ENCODE results near the gene RNASE1. TPM values are rescaled to one million over a fixed set of nuclear protein-coding genes. Genes with fewer than 3 reads are reported as not detected.
"Not testable (repeated sequence)": the region's sequence is repeated elsewhere in the genome, so short reads cannot be mapped to it uniquely, and the experiment has no call there.

RNASE1 gene
- total and polyA plus RNA-seq, 3 experiments from 2014 or later, result 3.5 to 4.3 TPM; not detected in 1

- H3K4me1 Mint-ChIP-seq; H3K36me3 Mint-ChIP-seq; H3K27ac Mint-ChIP-seq; H3K27ac ChIP-seq (ENCODE audit: low read depth, low read length); POLR2A ChIA-PET; DNase-seq; H3K9me3 Mint-ChIP-seq; H3K4me1 ChIP-seq (ENCODE audit: insufficient read depth, low read length); H3K27me3 ChIP-seq (ENCODE audit: insufficient read depth, low read length, poor library complexity, severe bottlenecking); CTCF ChIA-PET; H3K36me3 ChIP-seq (ENCODE audit: insufficient read depth, low read length); H3K4me3 Mint-ChIP-seq; H3K4me3 ChIP-seq (ENCODE audit: low read length); H3K9me3 ChIP-seq (ENCODE audit: low read length): not testable (repeated sequence)
- H3K27me3 Mint-ChIP-seq, result peaks cover 6 to 19% of the 10 kb centered on the region in 2 donors
These were observed 13.3 kb upstream of the RNASE1 start for GRCh38 chr14:20815946-20816345.

DNA sequence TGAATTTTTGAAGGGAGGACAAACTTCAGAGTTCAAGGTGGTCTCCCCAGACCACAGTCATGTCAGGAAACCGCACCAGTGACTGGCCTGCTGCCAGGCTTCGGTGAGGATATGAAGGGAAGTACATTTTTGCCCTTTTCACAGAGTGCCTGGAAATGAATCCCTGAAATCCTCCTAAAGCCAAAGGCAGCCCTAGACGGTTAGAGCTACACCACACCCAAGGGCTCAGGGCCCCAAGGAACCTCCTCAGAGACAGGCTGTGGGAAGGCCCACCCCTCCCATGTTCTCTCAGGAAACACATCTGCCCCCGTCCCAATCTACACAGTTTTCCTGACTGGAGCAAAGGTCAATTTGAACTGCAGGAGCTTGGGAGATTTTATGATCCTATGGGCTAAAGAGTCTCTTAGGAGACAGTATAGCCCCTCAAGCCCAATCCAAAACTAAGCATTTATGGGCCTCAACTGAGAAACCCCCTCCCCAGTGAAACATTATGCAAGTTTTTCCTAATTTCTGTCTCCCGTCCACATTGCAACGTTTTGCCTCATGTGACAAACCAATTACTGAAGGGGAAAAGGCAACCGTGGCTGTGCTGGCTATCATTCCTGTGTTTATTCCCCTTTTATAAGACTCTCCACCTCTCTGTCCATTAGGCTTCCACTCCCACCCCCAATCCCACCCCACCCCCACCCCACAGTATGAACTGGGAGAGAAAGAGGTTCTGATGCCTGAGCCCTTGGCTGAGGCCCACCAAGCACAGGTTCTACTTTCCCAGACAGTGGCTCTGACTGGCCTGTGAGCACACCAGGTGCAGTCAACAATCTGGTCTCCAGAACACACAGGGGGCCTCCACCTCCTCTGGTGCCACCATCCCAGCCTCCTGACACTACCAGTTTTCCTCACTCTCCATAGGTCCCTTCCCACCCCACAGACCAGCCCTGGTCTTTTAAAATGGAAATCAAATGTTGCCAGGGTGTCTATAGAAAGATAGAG, 9.6 kb upstream of the RNASE1 start:
- CTCF ChIA-PET, result interaction anchor here (1.1 kb wide), 1 partner anchor 8 kb away, joined by 4 read pairs; no protein-coding TSS in a partner anchor
- H3K27ac Mint-ChIP-seq, result peak overlapping the region in 1 of 8 donors; percentile 41

GRCh38 chr14:20809917-20810316, 7.3 kb upstream of the RNASE1 start:
- Mint-ChIP-seq H3K36me3 (no peaks in the 10 kb centered on the region), H3K27me3 (peaks cover 8 to 29% of the 10 kb centered on the region in 2 donors), H3K9me3 (no peaks in the 10 kb centered on the region), H3K4me3 (no peak overlapping the region), H3K27ac (no peak overlapping the region), H3K4me1 (no peaks in the 10 kb centered on the region)
- H3K36me3 ChIP-seq (ENCODE audit: insufficient read depth, low read length), result no peaks in the 10 kb centered on the region
- no peaks in the 10 kb centered on the region for H3K27me3 ChIP-seq (ENCODE audit: insufficient read depth, low read length, poor library complexity, severe bottlenecking)
- H3K4me1 ChIP-seq (ENCODE audit: insufficient read depth, low read length), result no peaks in the 10 kb centered on the region
- H3K4me3 ChIP-seq (ENCODE audit: low read length), result no peak overlapping the region
- CTCF ChIA-PET, result interaction anchor here (0.9 kb wide), 1 partner anchor 102 kb away, joined by 3 read pairs; no protein-coding TSS in a partner anchor
- no peak for DNase-seq
- POLR2A ChIA-PET, result no interaction called here
- no peaks in the 10 kb centered on the region for H3K9me3 ChIP-seq (ENCODE audit: low read length)
- H3K27ac ChIP-seq (ENCODE audit: low read depth, low read length), result no peak overlapping the region

More for the DNA sequence above, 9.6 kb upstream of the RNASE1 start:
- no peak for DNase-seq
- no peaks in the 10 kb centered on the region for H3K27me3 ChIP-seq (ENCODE audit: insufficient read depth, low read length, poor library complexity, severe bottlenecking)
- no peak overlapping the region for H3K4me3 ChIP-seq (ENCODE audit: low read length)
- H3K9me3 ChIP-seq (ENCODE audit: low read length), result no peaks in the 10 kb centered on the region
- Mint-ChIP-seq H3K4me1 (no peaks in the 10 kb centered on the region), H3K9me3 (no peaks in the 10 kb centered on the region), H3K4me3 (no peak overlapping the region), H3K27me3 (peaks cover 6 to 18% of the 10 kb centered on the region in 2 donors), H3K36me3 (no peaks in the 10 kb centered on the region)
- no peaks in the 10 kb centered on the region for H3K4me1 ChIP-seq (ENCODE audit: insufficient read depth, low read length)
- H3K36me3 ChIP-seq (ENCODE audit: insufficient read depth, low read length), result no peaks in the 10 kb centered on the region
- POLR2A ChIA-PET, result no interaction called here
- H3K27ac ChIP-seq (ENCODE audit: low read depth, low read length), result no peak overlapping the region

DNA sequence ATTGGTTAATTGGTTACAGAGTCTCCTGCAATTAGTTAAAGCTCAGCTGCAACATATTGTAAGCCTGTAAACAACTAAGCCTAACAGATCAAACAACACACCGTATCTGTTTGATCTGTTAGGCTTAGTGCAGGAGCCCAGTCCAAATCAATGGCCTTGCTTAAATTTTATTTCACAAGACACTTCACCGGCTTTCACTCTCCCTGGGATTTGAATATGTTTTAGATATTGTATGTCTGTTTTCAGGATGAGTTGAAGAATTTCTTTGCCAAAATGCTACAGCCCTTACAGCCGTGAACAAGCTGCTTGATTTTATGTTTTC, 5.5 kb upstream of the RNASE1 start:
- H3K27me3 Mint-ChIP-seq, result peaks cover 6 to 33% of the 10 kb centered on the region in 2 donors
- no peaks in the 10 kb centered on the region for H3K36me3 Mint-ChIP-seq
- H3K4me3 Mint-ChIP-seq, result no peak overlapping the region
- H3K27ac ChIP-seq (ENCODE audit: low read depth, low read length), result no peak overlapping the region
- H3K27me3 ChIP-seq (ENCODE audit: insufficient read depth, low read length, poor library complexity, severe bottlenecking), result no peaks in the 10 kb centered on the region
- POLR2A ChIA-PET, result no interaction called here
- H3K9me3 ChIP-seq (ENCODE audit: low read length), result no peaks in the 10 kb centered on the region
- H3K4me1 ChIP-seq (ENCODE audit: insufficient read depth, low read length), result no peaks in the 10 kb centered on the region
- no peaks in the 10 kb centered on the region for H3K4me1 Mint-ChIP-seq
- H3K9me3 Mint-ChIP-seq, result no peaks in the 10 kb centered on the region
- CTCF ChIA-PET, result no interaction called here
- H3K4me3 ChIP-seq (ENCODE audit: low read length), result no peak overlapping the region
- H3K27ac Mint-ChIP-seq, result no peak overlapping the region
- no peaks in the 10 kb centered on the region for H3K36me3 ChIP-seq (ENCODE audit: insufficient read depth, low read length)
- no peak for DNase-seq

DNA sequence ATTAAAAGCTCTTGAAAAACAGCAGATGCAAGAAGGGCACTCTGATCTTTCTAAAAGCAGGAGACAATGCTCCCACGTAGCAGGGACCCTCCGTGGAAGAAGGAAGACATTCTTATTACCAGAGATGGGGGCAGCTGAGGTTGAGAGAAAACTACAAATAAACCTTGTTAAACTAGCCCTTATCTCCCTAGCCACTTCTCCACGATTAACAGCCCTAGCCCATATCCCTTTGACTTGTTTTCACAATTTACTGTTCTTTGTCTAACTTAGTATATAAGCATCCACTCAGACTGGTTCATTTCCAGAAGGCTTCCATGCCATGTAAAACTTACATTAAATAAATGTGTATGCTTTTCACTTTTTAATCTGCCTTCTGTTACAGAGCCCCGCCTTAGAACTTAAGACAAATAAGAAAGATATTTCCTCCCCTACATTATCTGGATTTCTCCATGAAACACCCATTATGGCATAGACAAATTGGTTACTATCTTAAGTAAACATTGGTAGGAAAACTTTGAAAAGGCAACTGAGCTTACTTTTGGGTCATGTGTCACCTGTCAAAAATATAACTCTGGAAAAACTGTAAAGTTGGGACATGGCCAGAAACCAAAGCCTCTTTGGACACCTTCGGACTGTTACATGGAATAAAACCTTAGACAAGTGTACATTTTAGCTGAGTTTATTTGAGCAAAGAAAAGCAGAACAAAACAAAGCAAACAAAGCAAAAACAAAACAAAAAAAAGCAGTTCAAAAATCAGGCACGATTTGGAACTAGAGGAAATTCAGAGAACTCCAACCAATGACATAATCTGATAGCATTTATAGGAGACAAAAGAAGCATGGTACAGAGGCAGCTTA, 4.9 kb upstream of the RNASE1 start:
- Histone ChIP-seq H3K36me3 (ENCODE audit: insufficient read depth, low read length) (no peaks in the 10 kb centered on the region), H3K27ac (ENCODE audit: low read depth, low read length) (no peak overlapping the region), H3K4me3 (ENCODE audit: low read length) (no peak overlapping the region), H3K9me3 (ENCODE audit: low read length) (no peaks in the 10 kb centered on the region), H3K27me3 (ENCODE audit: insufficient read depth, low read length, poor library complexity, severe bottlenecking) (no peaks in the 10 kb centered on the region), H3K4me1 (ENCODE audit: insufficient read depth, low read length) (no peaks in the 10 kb centered on the region)
- DNase-seq, result no peak
- ChIA-PET CTCF (no interaction called here), POLR2A (no interaction called here)
- Mint-ChIP-seq H3K4me3 (no peak overlapping the region), H3K4me1 (no peaks in the 10 kb centered on the region), H3K9me3 (no peaks in the 10 kb centered on the region), H3K27ac (peak overlapping the region in 1 of 8 donors; percentile 1), H3K36me3 (no peaks in the 10 kb centered on the region), H3K27me3 (peaks cover 6 to 34% of the 10 kb centered on the region in 2 donors)

- H3K9me3 Mint-ChIP-seq, result no peaks in the 10 kb centered on the region
- H3K36me3 ChIP-seq (ENCODE audit: insufficient read depth, low read length), result no peaks in the 10 kb centered on the region
- H3K27me3 ChIP-seq (ENCODE audit: insufficient read depth, low read length, poor library complexity, severe bottlenecking), result no peaks in the 10 kb centered on the region
- H3K4me1 ChIP-seq (ENCODE audit: insufficient read depth, low read length), result no peaks in the 10 kb centered on the region
- H3K4me1 Mint-ChIP-seq, result no peaks in the 10 kb centered on the region
- no peak for DNase-seq
- no peak overlapping the region for H3K4me3 ChIP-seq (ENCODE audit: low read length)
- no peak overlapping the region for H3K27ac Mint-ChIP-seq
- POLR2A ChIA-PET, result no interaction called here
- no peak overlapping the region for H3K4me3 Mint-ChIP-seq
- peaks cover 7 to 48% of the 10 kb centered on the region in 2 donors for H3K27me3 Mint-ChIP-seq
- H3K36me3 Mint-ChIP-seq, result no peaks in the 10 kb centered on the region
- no peak overlapping the region for H3K27ac ChIP-seq (ENCODE audit: low read depth, low read length)
- CTCF ChIA-PET, result no interaction called here
- H3K9me3 ChIP-seq (ENCODE audit: low read length), result no peaks in the 10 kb centered on the region
These were observed 2.8 kb upstream of the RNASE1 start for GRCh38 chr14:20805485-20805884.

GRCh38 chr14:20803223-20803622, 579 bp upstream of the RNASE1 start:
- no peak overlapping the region for H3K27ac ChIP-seq (ENCODE audit: low read depth, low read length)
- Mint-ChIP-seq H3K27ac (no peak overlapping the region), H3K4me1 (no peaks in the 10 kb centered on the region), H3K4me3 (no peak overlapping the region), H3K9me3 (no peaks in the 10 kb centered on the region), H3K27me3 (peaks cover 7 to 52% of the 10 kb centered on the region in 2 donors), H3K36me3 (no peaks in the 10 kb centered on the region)
- CTCF ChIA-PET, result no interaction called here
- H3K4me3 ChIP-seq (ENCODE audit: low read length), result no peak overlapping the region
- H3K36me3 ChIP-seq (ENCODE audit: insufficient read depth, low read length), result no peaks in the 10 kb centered on the region
- POLR2A ChIA-PET, result no interaction called here
- H3K4me1 ChIP-seq (ENCODE audit: insufficient read depth, low read length), result no peaks in the 10 kb centered on the region
- H3K27me3 ChIP-seq (ENCODE audit: insufficient read depth, low read length, poor library complexity, severe bottlenecking), result no peaks in the 10 kb centered on the region
- no peaks in the 10 kb centered on the region for H3K9me3 ChIP-seq (ENCODE audit: low read length)
- DNase-seq, result no peak

DNA sequence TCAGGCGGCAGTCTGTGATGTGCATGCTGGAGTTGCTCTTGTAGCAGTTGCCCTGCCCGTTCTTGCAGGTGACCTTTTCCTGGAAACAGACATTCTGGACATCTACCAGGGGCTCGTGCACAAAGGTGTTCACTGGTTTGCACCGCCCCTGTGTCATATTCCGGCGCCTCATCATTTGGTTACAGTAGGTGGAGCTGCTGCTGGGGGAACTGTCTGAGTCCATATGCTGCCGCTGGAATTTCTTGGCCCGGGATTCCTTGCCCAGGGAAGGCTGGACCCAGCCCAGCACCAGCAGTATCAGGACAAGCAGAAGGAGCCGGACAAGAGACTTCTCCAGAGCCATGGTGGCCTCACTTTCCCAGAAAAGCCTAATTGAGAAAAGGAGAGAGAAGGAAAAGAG, 918 bp downstream of the RNASE1 start:
- H3K9me3 Mint-ChIP-seq, result no peaks in the 10 kb centered on the region
- ChIA-PET CTCF (no interaction called here), POLR2A (no interaction called here)
- H3K36me3 ChIP-seq (ENCODE audit: insufficient read depth, low read length), result no peaks in the 10 kb centered on the region
- no peak overlapping the region for H3K4me3 Mint-ChIP-seq
- H3K27me3 ChIP-seq (ENCODE audit: insufficient read depth, low read length, poor library complexity, severe bottlenecking), result no peaks in the 10 kb centered on the region
- no peaks in the 10 kb centered on the region for H3K9me3 ChIP-seq (ENCODE audit: low read length)
- no peaks in the 10 kb centered on the region for H3K4me1 Mint-ChIP-seq
- H3K36me3 Mint-ChIP-seq, result no peaks in the 10 kb centered on the region
- peak overlapping the region; percentile 43 for H3K27ac ChIP-seq (ENCODE audit: low read depth, low read length)
- no peaks in the 10 kb centered on the region for H3K4me1 ChIP-seq (ENCODE audit: insufficient read depth, low read length)
- peaks cover 7 to 55% of the 10 kb centered on the region in 2 donors for H3K27me3 Mint-ChIP-seq
- no peak overlapping the region for H3K27ac Mint-ChIP-seq
- DNase-seq, result no peak
- no peak overlapping the region for H3K4me3 ChIP-seq (ENCODE audit: low read length)

All from CD8-positive, alpha-beta memory T cell (primary cell).